HEK293T (cell line): ENCODE data around the gene KRT23.
"Not testable (repeated sequence)": the region's sequence is repeated elsewhere in the genome, so short reads cannot be mapped to it uniquely, and the experiment has no call there.

ENCODE experiments used
- CTCF ChIA-PET: fragments of 350-600 bp; formaldehyde crosslinking; extraction: SDS; loops from one replicate; lab custom pipeline; 2021; ENCODE audit warnings: antibody characterized with exemption, inconsistent platforms; lab: Yijun Ruan, JAX
- POLR2A ChIA-PET: fragments of 350-600 bp; formaldehyde crosslinking; extraction: SDS; loops from one replicate; lab custom pipeline; 2020; ENCODE audit warnings: antibody characterized with exemption, inconsistent platforms; lab: Yijun Ruan, JAX
- DNase-seq: peaks from one replicate; pipeline ENCODE4 v3.0.0; 2012; ENCODE audit warnings: mixed read lengths; ENCODE audit errors: extremely low spot score
- ARNT ChIP-seq: fragments of 450-650 bp; IDR thresholded peaks from 2 replicates; pipeline ENCODE4 v1.6.1; 2017; ENCODE audit warnings: mild to moderate bottlenecking
- BHLHE40 ChIP-seq: fragments of 450-650 bp; IDR thresholded peaks from 2 replicates; pipeline ENCODE4 v1.6.1; 2016; ENCODE audit warnings: mild to moderate bottlenecking, moderate library complexity, borderline replicate concordance
- CTBP1 ChIP-seq: fragments of 450-650 bp; IDR thresholded peaks from 2 replicates; pipeline ENCODE4 v1.6.1; 2016; ENCODE audit warnings: borderline replicate concordance
- ELF4 ChIP-seq: fragments of 450-650 bp; IDR thresholded peaks from 2 replicates; pipeline ENCODE4 v1.6.1; 2017; ENCODE audit warnings: antibody characterized with exemption
- FOXA1 ChIP-seq: fragments of 450-650 bp; IDR thresholded peaks from 2 replicates; pipeline ENCODE4 v1.6.1; 2016; ENCODE audit warnings: mild to moderate bottlenecking
- FOXK2 ChIP-seq: fragments of 450-650 bp; IDR thresholded peaks from 2 replicates; pipeline ENCODE4 v1.6.1; 2016; ENCODE audit warnings: mild to moderate bottlenecking
- FOXM1 ChIP-seq: fragments of 450-650 bp; IDR thresholded peaks from 2 replicates; pipeline ENCODE4 v1.6.1; 2017; ENCODE audit warnings: mild to moderate bottlenecking, borderline replicate concordance
- HDGF ChIP-seq: fragments of 450-650 bp; IDR thresholded peaks from 2 replicates; pipeline ENCODE4 v1.6.1; 2017; ENCODE audit warnings: antibody characterized with exemption, borderline replicate concordance
- L3MBTL2 ChIP-seq: fragments of 450-650 bp; conservative IDR thresholded peaks from 2 replicates; pipeline ENCODE4 v1.6.1; 2016; ENCODE audit warnings: mild to moderate bottlenecking
- LEF1 ChIP-seq: fragments of 450-650 bp; IDR thresholded peaks from 2 replicates; pipeline ENCODE4 v1.6.1; 2017; ENCODE audit warnings: mild to moderate bottlenecking, borderline replicate concordance
- NFRKB ChIP-seq: fragments of 450-650 bp; IDR thresholded peaks from 2 replicates; pipeline ENCODE4 v1.6.1; 2016; ENCODE audit warnings: mild to moderate bottlenecking, moderate library complexity
- PKNOX1 ChIP-seq: fragments of 450-650 bp; IDR thresholded peaks from 2 replicates; pipeline ENCODE4 v1.6.1; 2016
- SP1 ChIP-seq: fragments of 450-650 bp; IDR thresholded peaks from 2 replicates; pipeline ENCODE4 v1.6.1; 2017
- SUZ12 ChIP-seq: fragments of 450-650 bp; IDR thresholded peaks from 2 replicates; pipeline ENCODE4 v1.6.1; 2016; ENCODE audit warnings: mild to moderate bottlenecking
- TARDBP ChIP-seq: fragments of 450-650 bp; IDR thresholded peaks from 2 replicates; pipeline ENCODE4 v1.6.1; 2016
- ZNF384 ChIP-seq: fragments of 450-650 bp; IDR thresholded peaks from 2 replicates; pipeline ENCODE4 v1.6.1; 2016

KRT23 gene

GRCh38 chr17:40922239-40922638, 15.2 kb downstream of the KRT23 start:
- POLR2A ChIA-PET, result no interaction called here
- no peak for DNase-seq
- no peak for TF ChIP-seq ARNT
- no peak for TF ChIP-seq SP1
- CTCF ChIA-PET, result interaction anchor here (0.5 kb wide), 1 partner anchor 139 kb away, joined by 3 read pairs; no protein-coding TSS in a partner anchor

GRCh38 chr17:40921026-40921425, 16.4 kb downstream of the KRT23 start:
- no peak for TF ChIP-seq NFRKB
- TF ChIP-seq LEF1, result no peak
- TF ChIP-seq ZNF384, result no peak
- no peak for TF ChIP-seq ELF4
- TF ChIP-seq SUZ12, result no peak
- no peak for TF ChIP-seq CTBP1
- no peak for TF ChIP-seq L3MBTL2
- no peak for TF ChIP-seq PKNOX1
- TF ChIP-seq FOXA1, result no peak
- ChIA-PET POLR2A (no interaction called here), CTCF (no interaction called here)
- DNase-seq, result no peak

GRCh38 chr17:40917116-40917515, 20.3 kb downstream of the KRT23 start:
- POLR2A ChIA-PET, DNase-seq, CTCF ChIA-PET: not testable (repeated sequence)

- ChIA-PET POLR2A (no interaction called here), CTCF (interaction anchor here (1.0 kb wide), 1 partner anchor 406 kb away, joined by 3 read pairs; no protein-coding TSS in a partner anchor)
- TF ChIP-seq FOXK2 (no peak), ARNT (no peak), NFRKB (no peak), HDGF (no peak), ELF4 (no peak), FOXA1 (no peak), SUZ12 (no peak), L3MBTL2 (no peak), SP1 (no peak), PKNOX1 (no peak)
- DNase-seq, result no peak
These were observed 21.1 kb downstream of the KRT23 start for GRCh38 chr17:40916366-40916765.

- DNase-seq, result no peak
- POLR2A ChIA-PET, result no interaction called here
- TF ChIP-seq PKNOX1 (no peak), ARNT (no peak), SUZ12 (no peak), FOXM1 (no peak), ELF4 (no peak), HDGF (no peak), SP1 (no peak), FOXK2 (no peak), CTBP1 (no peak), TARDBP (no peak), LEF1 (no peak), FOXA1 (no peak), BHLHE40 (no peak), NFRKB (no peak), L3MBTL2 (no peak)
- CTCF ChIA-PET, result interaction anchor here (1.0 kb wide), 1 partner anchor 407 kb away, joined by 3 read pairs; no protein-coding TSS in a partner anchor
These were observed 21.7 kb downstream of the KRT23 start for GRCh38 chr17:40915721-40916256.

GRCh38 chr17:40915199-40915661, 22.2 kb downstream of the KRT23 start:
- ChIA-PET POLR2A (no interaction called here), CTCF (no interaction called here)
- TF ChIP-seq FOXK2, result no peak
- TF ChIP-seq NFRKB, result no peak
- TF ChIP-seq FOXA1, result no peak
- no peak for TF ChIP-seq ARNT
- TF ChIP-seq HDGF, result no peak
- TF ChIP-seq FOXM1, result no peak
- no peak for DNase-seq

- CTCF ChIA-PET, result interaction anchor here (1.5 kb wide), 1 partner anchor 634 kb away, joined by 3 read pairs; no protein-coding TSS in a partner anchor
- POLR2A ChIA-PET, result no interaction called here
- no peak for DNase-seq
- TF ChIP-seq ARNT (no peak), BHLHE40 (no peak), SP1 (no peak), ELF4 (no peak), FOXA1 (no peak), FOXM1 (no peak), HDGF (no peak), FOXK2 (no peak), PKNOX1 (no peak), LEF1 (no peak), NFRKB (no peak), SUZ12 (no peak)
These were observed 23.2 kb downstream of the KRT23 start for GRCh38 chr17:40914075-40914855.
